Subcutaneous adipose tissue (tissue), 4 donors: ENCODE results near the gene MTTP. TPM values are rescaled to one million over a fixed set of nuclear protein-coding genes. Genes with fewer than 3 reads are reported as not detected.

Experiments used
- total RNA-seq, 4 donors: library from RNA; depleted of rRNA; stranded (reverse); fragments of >200 nt; gene quantifications; one replicate each; pipeline ENCODE4 v1.1.0, GENCODE V29; 2016
- TF ChIP-seq, protein P1 (sequence below): fragments of 450-650 bp; IDR thresholded peaks from one replicate; pipeline ENCODE4 v1.5.1; 2016; ENCODE audit warnings: low read depth, mild to moderate bottlenecking, control low read depth, antibody characterized with exemption, moderate library complexity

MTTP gene
- total RNA-seq, 4 donors from 2014 or later = 0.38 to 1.3 (median 1.0) TPM; not detected in 1

DNA sequence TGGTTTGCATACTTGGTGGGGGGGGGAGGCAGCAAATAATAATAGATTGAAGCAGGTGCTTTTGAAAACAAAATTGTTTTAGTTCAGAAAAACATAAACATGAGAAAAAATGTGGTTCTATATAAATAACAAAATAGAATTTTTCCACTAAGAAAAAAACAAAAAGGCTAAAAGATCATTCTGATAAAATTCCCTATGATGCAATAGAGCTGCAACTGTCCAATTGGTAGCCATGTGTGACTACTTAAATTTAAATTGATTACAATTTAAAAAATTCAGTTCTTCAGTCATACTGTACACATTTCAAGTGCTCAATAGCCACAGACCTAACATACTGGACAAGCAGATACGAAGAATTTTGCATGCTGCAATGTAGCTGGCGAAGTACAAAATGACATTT lies 21.8 kb upstream of the MTTP start:
- TF ChIP-seq, protein P1, sequence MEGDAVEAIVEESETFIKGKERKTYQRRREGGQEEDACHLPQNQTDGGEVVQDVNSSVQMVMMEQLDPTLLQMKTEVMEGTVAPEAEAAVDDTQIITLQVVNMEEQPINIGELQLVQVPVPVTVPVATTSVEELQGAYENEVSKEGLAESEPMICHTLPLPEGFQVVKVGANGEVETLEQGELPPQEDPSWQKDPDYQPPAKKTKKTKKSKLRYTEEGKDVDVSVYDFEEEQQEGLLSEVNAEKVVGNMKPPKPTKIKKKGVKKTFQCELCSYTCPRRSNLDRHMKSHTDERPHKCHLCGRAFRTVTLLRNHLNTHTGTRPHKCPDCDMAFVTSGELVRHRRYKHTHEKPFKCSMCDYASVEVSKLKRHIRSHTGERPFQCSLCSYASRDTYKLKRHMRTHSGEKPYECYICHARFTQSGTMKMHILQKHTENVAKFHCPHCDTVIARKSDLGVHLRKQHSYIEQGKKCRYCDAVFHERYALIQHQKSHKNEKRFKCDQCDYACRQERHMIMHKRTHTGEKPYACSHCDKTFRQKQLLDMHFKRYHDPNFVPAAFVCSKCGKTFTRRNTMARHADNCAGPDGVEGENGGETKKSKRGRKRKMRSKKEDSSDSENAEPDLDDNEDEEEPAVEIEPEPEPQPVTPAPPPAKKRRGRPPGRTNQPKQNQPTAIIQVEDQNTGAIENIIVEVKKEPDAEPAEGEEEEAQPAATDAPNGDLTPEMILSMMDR = no peak

DNA sequence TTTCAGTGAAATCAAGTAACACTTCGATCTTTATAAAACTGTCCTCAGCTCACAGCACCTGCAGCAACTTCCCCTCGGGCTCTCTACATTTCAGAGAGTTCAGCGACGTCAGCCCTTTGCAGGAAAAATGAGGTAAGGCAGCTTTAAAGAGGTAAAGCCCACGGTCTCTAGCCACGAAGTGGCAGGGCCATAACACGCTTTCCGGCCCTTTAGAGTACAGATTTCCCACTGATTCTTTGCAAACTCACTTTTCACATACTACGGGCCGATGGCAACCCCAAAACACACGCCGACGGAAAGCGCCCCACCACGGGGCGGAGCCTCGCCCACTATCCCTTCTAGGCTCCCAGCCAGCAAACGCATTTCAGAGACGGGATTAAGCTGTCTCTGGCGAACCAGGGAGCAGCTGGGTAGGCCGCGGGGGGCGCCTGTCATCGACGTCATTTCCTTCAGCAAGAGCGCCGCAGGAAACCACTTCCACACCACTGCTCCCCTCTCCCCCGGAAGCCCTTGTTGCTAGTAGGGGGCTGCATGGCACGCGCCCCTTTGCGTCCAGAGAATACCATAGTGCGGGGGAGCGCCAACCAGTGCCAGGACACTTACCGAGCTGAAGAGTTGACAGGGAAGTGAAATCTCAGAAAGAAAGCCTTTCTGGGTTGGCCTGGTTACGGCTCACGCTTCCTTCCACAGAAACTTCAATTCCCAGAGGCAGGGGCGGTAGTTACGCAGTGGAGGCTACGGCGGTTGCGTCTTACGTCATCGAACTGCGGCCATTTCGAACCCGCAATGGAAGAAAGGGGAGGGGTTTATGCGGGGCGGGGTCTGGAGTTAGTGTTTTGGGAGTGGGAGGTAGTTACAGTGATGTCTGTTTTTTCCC lies 11.1 kb upstream of the MTTP start, which contains the start of gene TRMT10A:
TSS of gene TRMT10A (minus strand) at position 730 of the 877 bp plus-strand sequence. CDS start 4,701 bp downstream, outside the sequence.
- TF ChIP-seq, protein P1 = no peak

DNA sequence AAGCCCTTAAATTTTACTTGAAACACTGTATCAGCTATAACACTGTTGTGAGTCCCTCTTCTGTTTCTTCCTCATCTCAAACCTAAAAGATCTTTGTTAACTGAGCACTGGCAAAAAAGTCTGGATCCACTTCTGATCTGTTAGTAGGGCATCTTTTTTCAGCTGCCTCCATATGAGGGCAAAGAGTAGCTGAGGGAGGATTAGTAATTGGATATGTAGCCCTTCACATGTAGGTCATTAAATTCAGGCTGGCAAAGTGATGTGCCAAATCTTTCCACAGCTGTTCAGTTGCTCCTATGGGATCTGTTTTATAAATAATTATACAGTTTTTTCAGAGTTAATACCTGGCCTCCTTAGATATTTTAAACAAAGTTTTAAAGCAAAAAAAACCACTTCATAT lies 9.7 kb upstream of the MTTP start:
- TF ChIP-seq, protein P1 = no peak

DNA sequence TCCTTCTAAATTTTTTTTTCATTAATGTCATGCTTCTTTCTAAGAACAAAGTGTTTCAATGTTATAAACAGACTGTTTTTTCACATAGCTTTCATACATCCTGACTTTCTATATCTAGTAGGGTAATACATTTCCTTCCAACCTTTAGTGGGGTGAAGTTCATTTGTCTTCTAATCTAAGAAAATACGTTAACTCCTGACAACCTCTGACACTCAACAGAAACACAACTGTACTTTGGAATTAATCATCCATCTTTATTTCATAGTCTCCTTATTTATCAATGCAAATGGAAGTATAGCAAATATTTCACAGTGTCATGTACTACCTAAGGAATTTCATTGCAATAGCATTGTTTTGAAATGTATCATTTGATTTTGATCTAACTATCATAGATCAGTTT lies 2.7 kb upstream of the MTTP start:
- TF ChIP-seq, protein P1 = no peak

DNA sequence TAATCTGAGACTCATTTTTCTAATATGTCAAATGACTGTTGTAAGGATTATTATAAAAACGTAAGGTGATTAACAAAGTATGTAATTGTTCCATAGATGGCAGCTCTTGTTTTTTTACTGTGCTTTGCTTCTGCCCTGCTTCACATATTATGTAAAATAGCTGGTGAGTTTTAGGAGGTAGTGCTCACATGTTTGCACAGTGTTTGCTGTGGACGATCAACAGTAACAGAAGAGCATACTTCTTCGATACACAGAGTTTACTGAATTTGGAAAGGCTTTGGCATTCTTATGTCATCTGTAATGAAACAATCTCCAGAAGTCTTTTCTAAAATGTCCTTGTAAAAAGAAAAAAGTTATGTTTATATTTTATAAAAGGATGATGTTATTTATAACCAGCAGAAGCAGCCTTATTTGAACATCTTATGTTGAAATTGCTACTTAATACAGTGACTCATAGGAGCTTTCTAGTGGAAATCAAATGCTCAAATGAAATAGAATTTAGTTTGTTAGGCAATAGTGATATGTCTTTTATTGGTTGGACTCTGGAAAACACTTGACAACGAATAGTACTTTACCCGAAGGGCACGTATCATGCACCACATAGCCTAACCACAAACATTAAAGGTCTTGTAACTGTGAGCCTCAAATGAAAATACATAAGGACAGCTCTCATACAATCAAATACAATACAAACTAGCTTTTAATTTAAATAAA lies 1.9 kb upstream of the MTTP start:
- TF ChIP-seq, protein P1 = no peak

DNA sequence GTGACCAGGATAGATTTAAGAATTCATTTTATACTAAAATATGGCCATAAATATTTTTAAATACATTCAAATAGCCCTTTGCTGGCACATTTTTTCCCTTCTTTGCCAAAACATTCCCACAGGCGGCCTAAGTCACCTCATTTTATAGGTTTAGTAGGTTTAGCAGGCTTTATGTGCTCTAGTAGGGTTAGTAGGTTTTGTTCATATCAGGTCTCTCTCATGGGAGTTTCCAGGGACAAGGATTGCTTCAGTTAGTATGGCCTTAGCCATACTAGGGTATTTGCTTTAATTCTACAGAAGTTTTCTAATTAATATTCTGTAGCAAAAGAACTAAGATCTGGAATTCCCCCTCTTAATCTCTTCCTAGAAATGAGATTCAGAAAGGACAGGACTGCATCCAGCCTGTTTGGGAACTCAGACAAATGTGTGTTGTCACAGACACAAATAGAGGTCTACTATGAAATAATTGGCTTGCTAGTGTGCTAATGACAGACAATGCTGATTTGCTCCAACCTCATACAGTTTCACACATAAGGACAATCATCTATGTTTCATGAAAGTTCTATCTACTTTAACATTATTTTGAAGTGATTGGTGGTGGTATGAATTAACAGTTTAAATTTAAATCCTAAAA lies 772 bp upstream of the MTTP start:
- TF ChIP-seq, protein P1 = no peak

DNA sequence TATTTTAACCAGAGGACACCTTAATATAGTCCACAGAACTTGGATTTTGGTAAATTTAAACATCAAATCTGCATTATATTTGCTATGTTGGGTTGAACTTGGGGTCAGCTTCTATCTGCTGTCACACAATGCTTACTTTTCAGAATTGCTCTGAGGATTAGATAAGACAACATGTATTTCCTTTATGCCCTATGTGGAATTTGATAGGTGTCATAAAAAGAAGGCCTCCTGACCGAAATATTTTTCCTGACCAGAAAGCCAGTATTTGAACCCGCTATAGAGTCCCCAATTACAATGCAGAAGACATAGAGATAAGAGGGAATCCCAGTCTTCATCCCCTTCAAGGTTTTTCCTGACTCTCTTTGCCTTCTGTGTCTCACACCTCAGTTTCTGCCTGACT lies 4.1 kb downstream of the MTTP start:
- TF ChIP-seq, protein P1 = no peak
